Measurements from ENCODE around the gene ADAM33. TPM values are rescaled to one million over a fixed set of nuclear protein-coding genes. Genes with fewer than 3 reads are reported as not detected.

ADAM33 gene
- total and polyA plus RNA-seq, 2 of the 13 experiments (the other 11 are each of a cell fraction or from before 2014, with no cell fraction given), result not detected

- TF ChIP-seq NR1H2 (CRISPR knock-in tag; IDR thresholded peaks at IDR 0.05; ENCODE audit: borderline replicate concordance, low read depth), result no peak
- no peak for TF ChIP-seq UBTF (CRISPR knock-in tag; IDR thresholded peaks at IDR 0.05)
- no peak for TF ChIP-seq SAP130 (CRISPR knock-in tag; IDR thresholded peaks at IDR 0.05; ENCODE audit: low read depth)
- TF ChIP-seq ELF3 (CRISPR knock-in tag; IDR thresholded peaks at IDR 0.05), result peak; percentile 34; the same call in 1 of the 2 replicates
- no peak for TF ChIP-seq SYNCRIP (IDR thresholded peaks at IDR 0.05; ENCODE audit: insufficient read depth, low read depth, low read length)
- TF ChIP-seq ZNF232 (CRISPR knock-in tag; IDR thresholded peaks at IDR 0.05; ENCODE audit: borderline replicate concordance), result no peak
- no peak for TF ChIP-seq IKZF5 (CRISPR knock-in tag; IDR thresholded peaks at IDR 0.05)
- TF ChIP-seq TAF1 (CRISPR knock-in tag; IDR thresholded peaks at IDR 0.05), result 0 out of 2 replicates have a peak, but pooled peaks have one; percentile 28
- TF ChIP-seq NFIB (CRISPR knock-in tag; IDR thresholded peaks at IDR 0.05; ENCODE audit: borderline replicate concordance), result no peak
- no peak for TF ChIP-seq SIX4 (CRISPR knock-in tag; IDR thresholded peaks at IDR 0.05)
- no peak for TF ChIP-seq SP4 (CRISPR knock-in tag; IDR thresholded peaks at IDR 0.05)
- no peak for TF ChIP-seq ZNF33B (CRISPR knock-in tag; IDR thresholded peaks at IDR 0.05)
- TF ChIP-seq RFXAP (CRISPR knock-in tag; IDR thresholded peaks at IDR 0.05; ENCODE audit: borderline replicate concordance), result no peak
- TF ChIP-seq ZNF788 (CRISPR knock-in tag; IDR thresholded peaks at IDR 0.05; ENCODE audit: borderline replicate concordance), result 0 out of 2 replicates have a peak, but pooled peaks have one; percentile 44
- no peak for TF ChIP-seq RELA (CRISPR knock-in tag; IDR thresholded peaks at IDR 0.05)
- TF ChIP-seq THAP11 (CRISPR knock-in tag; IDR thresholded peaks at IDR 0.05), result 0 out of 2 replicates have a peak, but pooled peaks have one; percentile 15
- TF ChIP-seq RBFOX2 (IDR thresholded peaks at IDR 0.05; ENCODE audit: low read depth, low read length), result no peak
- TF ChIP-seq SNAI1 (CRISPR knock-in tag; IDR thresholded peaks at IDR 0.05; ENCODE audit: borderline replicate concordance), result no peak
- no peak for TF ChIP-seq HMGXB4 (CRISPR knock-in tag; IDR thresholded peaks at IDR 0.05; ENCODE audit: borderline replicate concordance in 1 of 2, low read depth in 1 of 2)
- TF ChIP-seq ZNF710 (CRISPR knock-in tag; IDR thresholded peaks at IDR 0.05; ENCODE audit: borderline replicate concordance), result no peak
- no peak for TF ChIP-seq CENPT (CRISPR knock-in tag; IDR thresholded peaks at IDR 0.05; ENCODE audit: low read depth)
These were observed 22.1 kb downstream of the ADAM33 start (continued) for GRCh38 chr20:3659492-3660261.
